ENCODE results near the gene TBC1D22B.

DNA sequence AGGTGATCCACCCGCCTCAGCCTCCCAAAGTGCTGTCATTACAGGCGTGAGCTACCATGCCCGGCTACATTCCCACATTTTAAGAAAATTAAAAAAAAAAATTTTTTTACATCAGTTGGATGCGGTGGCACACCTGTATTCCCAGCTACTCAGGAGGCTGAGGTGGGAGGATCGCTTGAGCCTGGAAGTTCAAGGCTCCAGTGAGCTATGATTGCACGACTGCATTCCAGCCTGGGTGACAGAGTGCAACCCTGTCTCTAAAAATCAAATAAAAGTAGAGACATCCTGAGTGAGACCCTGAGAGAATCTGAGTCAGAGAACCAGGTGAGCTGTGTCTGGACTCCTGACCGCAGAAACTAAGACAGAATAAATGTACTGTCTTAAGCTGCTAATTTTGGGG lies 48.8 kb upstream of the TBC1D22B start:
- TF ChIP-seq, protein P1, sequence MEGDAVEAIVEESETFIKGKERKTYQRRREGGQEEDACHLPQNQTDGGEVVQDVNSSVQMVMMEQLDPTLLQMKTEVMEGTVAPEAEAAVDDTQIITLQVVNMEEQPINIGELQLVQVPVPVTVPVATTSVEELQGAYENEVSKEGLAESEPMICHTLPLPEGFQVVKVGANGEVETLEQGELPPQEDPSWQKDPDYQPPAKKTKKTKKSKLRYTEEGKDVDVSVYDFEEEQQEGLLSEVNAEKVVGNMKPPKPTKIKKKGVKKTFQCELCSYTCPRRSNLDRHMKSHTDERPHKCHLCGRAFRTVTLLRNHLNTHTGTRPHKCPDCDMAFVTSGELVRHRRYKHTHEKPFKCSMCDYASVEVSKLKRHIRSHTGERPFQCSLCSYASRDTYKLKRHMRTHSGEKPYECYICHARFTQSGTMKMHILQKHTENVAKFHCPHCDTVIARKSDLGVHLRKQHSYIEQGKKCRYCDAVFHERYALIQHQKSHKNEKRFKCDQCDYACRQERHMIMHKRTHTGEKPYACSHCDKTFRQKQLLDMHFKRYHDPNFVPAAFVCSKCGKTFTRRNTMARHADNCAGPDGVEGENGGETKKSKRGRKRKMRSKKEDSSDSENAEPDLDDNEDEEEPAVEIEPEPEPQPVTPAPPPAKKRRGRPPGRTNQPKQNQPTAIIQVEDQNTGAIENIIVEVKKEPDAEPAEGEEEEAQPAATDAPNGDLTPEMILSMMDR (IDR thresholded peaks at IDR 0.05; ENCODE audit: low read depth, low read length, poor library complexity, severe bottlenecking): no peak
- TF ChIP-seq EZH2phosphoT487 (IDR thresholded peaks at IDR 0.05; ENCODE audit: borderline replicate concordance, low read length): no peak

Measured in DOHH2 (cell line).